ENCODE measurements around the gene SERPINF2.

DNA sequence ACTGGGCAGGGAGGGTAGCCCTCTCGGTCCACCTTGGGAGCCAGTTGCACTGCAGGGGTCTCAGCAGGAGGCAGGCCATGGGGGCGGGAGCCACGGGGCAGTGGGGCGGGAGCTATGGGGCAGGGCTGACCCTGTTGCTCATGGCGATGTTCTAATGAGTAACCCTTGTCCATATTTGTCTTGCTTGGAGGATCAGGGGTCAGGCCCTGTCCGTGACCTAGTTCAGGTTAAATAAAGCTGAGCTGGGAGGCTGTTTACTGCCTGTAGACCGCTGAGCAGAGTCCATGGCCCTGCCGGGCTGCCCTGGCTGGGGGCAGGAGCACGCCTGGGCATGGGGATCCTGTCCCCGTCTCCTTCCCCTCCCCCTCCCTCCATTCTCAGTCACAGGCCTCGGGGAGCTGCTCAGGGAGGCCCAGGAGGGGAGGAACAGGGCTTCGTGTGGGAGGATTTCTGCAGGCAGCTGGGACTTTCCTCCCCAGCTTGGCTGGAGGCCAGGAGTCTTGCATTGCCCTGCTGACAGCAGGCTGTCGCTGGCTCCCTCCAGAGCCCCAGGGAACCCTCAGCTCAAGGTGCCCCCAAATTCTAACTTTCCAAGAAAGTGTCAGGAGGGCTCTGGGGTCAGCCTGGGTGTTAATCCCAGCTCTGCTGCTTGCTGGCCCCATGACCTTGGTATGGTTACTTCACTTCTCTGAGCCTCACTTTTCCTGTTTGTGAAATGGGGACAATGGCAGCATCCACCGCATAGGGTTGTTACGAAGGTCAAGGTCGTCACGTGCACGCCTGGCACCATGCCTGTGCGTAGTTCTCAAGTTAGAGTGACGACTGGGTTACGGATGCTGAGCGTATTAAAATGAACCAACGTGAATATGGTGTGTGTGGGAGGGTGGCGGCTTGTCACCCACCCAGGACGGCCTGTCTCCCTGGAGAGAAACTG, 6.1 kb upstream of the SERPINF2 start:
- TF ChIP-seq, protein P1, sequence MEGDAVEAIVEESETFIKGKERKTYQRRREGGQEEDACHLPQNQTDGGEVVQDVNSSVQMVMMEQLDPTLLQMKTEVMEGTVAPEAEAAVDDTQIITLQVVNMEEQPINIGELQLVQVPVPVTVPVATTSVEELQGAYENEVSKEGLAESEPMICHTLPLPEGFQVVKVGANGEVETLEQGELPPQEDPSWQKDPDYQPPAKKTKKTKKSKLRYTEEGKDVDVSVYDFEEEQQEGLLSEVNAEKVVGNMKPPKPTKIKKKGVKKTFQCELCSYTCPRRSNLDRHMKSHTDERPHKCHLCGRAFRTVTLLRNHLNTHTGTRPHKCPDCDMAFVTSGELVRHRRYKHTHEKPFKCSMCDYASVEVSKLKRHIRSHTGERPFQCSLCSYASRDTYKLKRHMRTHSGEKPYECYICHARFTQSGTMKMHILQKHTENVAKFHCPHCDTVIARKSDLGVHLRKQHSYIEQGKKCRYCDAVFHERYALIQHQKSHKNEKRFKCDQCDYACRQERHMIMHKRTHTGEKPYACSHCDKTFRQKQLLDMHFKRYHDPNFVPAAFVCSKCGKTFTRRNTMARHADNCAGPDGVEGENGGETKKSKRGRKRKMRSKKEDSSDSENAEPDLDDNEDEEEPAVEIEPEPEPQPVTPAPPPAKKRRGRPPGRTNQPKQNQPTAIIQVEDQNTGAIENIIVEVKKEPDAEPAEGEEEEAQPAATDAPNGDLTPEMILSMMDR (IDR thresholded peaks at IDR 0.05 in 4 of 5, conservative IDR thresholded peaks at IDR 0.05 in 1 of 5) = no peak
- no peak for TF ChIP-seq POLR2A (IDR thresholded peaks at IDR 0.05)
